Mesothelial cell of epicardium (in vitro differentiated cells): ENCODE data around the gene BARHL2. TPM values are rescaled to one million over a fixed set of nuclear protein-coding genes. Genes with fewer than 3 reads are reported as not detected.

ENCODE experiments used
- DNase-seq, 2 experiments: peaks; one replicate each; pipeline ENCODE4 v3.0.0; 2021; ENCODE audit warnings: low spot score in 2 of 2; ENCODE audit not compliant: unreplicated experiment in 2 of 2
- H3K27ac Mint-ChIP-seq: 2 replicates; pipeline ENCODE4 v1.8.0; 2021; ENCODE audit warnings: mixed read lengths
- H3K27me3 Mint-ChIP-seq: 2 replicates; pipeline ENCODE4 v1.8.0; 2021; ENCODE audit warnings: low read depth, mixed read lengths
- H3K36me3 Mint-ChIP-seq: 2 replicates; pipeline ENCODE4 v1.8.0; 2021; ENCODE audit warnings: mixed read lengths
- H3K4me1 Mint-ChIP-seq: 2 replicates; pipeline ENCODE4 v1.8.0; 2021; ENCODE audit warnings: mixed read lengths
- H3K4me3 Mint-ChIP-seq: 2 replicates; pipeline ENCODE4 v1.8.0; 2021; ENCODE audit warnings: mild to moderate bottlenecking, moderate library complexity, mixed read lengths
- H3K9me3 Mint-ChIP-seq: 2 replicates; pipeline ENCODE4 v1.8.0; 2021; ENCODE audit warnings: mixed read lengths
- CTCF ChIP-seq: fragments of 200-600 bp; sonication (generic); IDR thresholded peaks from one replicate; pipeline ENCODE4 v1.5.0; 2021; ENCODE audit warnings: antibody characterized with exemption; ENCODE audit not compliant: unreplicated experiment
- total RNA-seq: library from RNA; stranded (reverse); gene quantifications from 3 replicates; pipeline ENCODE4 v1.2.1, GENCODE V29; 2021

BARHL2 gene
- total RNA-seq, 1 donor from 2014 or later = not detected

- H3K4me3 Mint-ChIP-seq = no peak overlapping the region
- H3K27ac Mint-ChIP-seq = no peak overlapping the region
- H3K27me3 Mint-ChIP-seq = peaks cover 12% of the 10 kb centered on the region
- H3K4me1 Mint-ChIP-seq = no peaks in the 10 kb centered on the region
- H3K9me3 Mint-ChIP-seq = peaks cover 37% of the 10 kb centered on the region
- DNase-seq = no peak
- no peak for TF ChIP-seq CTCF
- H3K36me3 Mint-ChIP-seq = no peaks in the 10 kb centered on the region
Measured at GRCh38 chr1:90675161-90675847, 41.8 kb downstream of the BARHL2 start.

DNA sequence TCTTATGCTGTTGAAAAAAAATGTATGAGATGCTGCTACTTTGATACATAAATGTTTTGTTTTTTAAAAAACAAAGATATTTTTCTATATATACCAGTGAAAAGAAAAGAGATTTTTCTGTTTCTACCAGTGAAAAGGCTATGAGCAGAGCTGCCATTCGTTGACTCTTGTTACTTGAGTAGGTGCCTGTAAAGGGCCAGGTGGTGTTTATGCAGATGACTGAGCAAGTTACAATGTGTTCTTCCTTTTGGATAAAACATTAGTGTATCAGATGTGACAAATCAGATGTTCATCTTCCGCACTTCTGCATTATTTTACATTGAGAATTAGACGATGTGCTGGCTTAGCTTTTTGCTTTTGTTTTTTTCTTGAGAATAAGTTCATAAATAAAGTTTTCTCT, 45.4 kb downstream of the BARHL2 start:
- no peak for TF ChIP-seq CTCF
- peaks cover 6% of the 10 kb centered on the region for H3K27me3 Mint-ChIP-seq
- no peak overlapping the region for H3K27ac Mint-ChIP-seq
- no peak overlapping the region for H3K4me3 Mint-ChIP-seq
- H3K4me1 Mint-ChIP-seq = no peaks in the 10 kb centered on the region
- peaks cover 29% of the 10 kb centered on the region for H3K9me3 Mint-ChIP-seq
- DNase-seq = no peak
- no peaks in the 10 kb centered on the region for H3K36me3 Mint-ChIP-seq

DNA sequence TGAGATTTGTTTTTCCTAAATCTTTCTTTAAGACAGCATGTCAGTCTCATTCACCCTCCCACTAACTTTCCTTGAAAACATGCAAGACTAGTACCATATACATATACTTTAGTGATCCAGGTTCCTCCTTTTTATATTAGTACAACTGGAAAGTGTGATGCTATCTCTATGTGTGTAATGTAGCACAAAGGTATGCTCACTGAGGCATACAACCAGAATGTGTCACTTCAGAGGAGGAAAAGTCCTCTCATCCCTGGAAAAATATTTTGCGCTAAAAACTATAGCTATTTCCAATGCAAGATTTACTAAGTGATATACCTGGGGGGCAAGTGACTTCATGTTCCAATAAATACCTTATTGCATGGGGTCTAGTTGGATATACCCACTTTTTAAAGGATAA, 45.9 kb downstream of the BARHL2 start:
- TF ChIP-seq CTCF = no peak
- H3K27me3 Mint-ChIP-seq = peaks cover 6% of the 10 kb centered on the region
- H3K27ac Mint-ChIP-seq = no peak overlapping the region
- DNase-seq = no peak
- no peaks in the 10 kb centered on the region for H3K4me1 Mint-ChIP-seq
- H3K36me3 Mint-ChIP-seq = no peaks in the 10 kb centered on the region
- H3K4me3 Mint-ChIP-seq = no peak overlapping the region
- peaks cover 24% of the 10 kb centered on the region for H3K9me3 Mint-ChIP-seq
